SU-DHL-6 (cell line): Measurements from ENCODE around the gene WWP2.

Experiments used
- CTCF ChIP-seq: fragments of 200-600 bp; sonication (generic); IDR thresholded peaks from one replicate; pipeline ENCODE4 v1.5.1; 2017; ENCODE audit warnings: antibody characterized with exemption, mild to moderate bottlenecking, low read length, moderate library complexity; ENCODE audit not compliant: insufficient read depth, poor library complexity, severe bottlenecking
- EZH2phosphoT487 ChIP-seq: fragments of 200-600 bp; sonication (generic), shearing (Covaris generic); conservative IDR thresholded peaks from 2 replicates; pipeline ENCODE4 v1.6.1; 2018; ENCODE audit warnings: mild to moderate bottlenecking, antibody characterized with exemption, low read length, moderate library complexity, mixed read lengths

GRCh38 chr16:69935740-69936139 lies 173.6 kb downstream of the WWP2 start:
- TF ChIP-seq CTCF: no peak
- no peak for TF ChIP-seq EZH2phosphoT487
